Measurements from ENCODE around the gene SASS6.
"Not testable (repeated sequence)": the region's sequence is repeated elsewhere in the genome, so short reads cannot be mapped to it uniquely, and the experiment has no call there.

The SASS6 gene

GRCh38 chr1:100051401-100051800, 81.3 kb downstream of the SASS6 start:
- H3K27ac ChIP-seq: no peak overlapping the region
- TF ChIP-seq ZFX (IDR thresholded peaks at IDR 0.05; ENCODE audit: borderline replicate concordance) (no peak), CTCF (IDR thresholded peaks at IDR 0.05) (no peak)

GRCh38 chr1:100050139-100050538, 82.6 kb downstream of the SASS6 start:
- TF ChIP-seq ZFX (IDR thresholded peaks at IDR 0.05; ENCODE audit: borderline replicate concordance): no peak
- no peak for TF ChIP-seq CTCF (IDR thresholded peaks at IDR 0.05)
- no peak overlapping the region for H3K27ac ChIP-seq

DNA sequence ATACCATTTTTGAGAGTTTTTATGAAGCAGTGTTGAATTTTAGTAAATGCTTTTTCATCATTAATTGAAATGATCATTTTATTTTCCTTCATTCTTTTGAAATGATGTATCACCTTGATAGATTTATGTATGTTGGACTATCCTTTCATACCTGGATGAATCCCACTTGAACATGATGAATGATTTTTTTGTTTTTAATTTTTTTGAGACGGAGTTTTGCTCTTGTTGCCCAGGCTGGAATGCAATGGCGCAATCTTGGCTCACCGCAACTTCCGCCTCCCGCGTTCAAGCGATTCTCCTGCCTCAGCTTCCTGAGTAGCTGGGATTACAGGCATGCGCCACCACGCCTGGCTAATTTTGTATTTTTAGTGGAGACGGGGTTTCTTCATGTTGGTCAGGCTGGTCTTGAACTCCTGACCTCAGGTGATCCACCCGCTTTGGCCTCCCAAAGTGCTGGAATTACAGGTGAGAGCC, 85.5 kb downstream of the SASS6 start:
- H3K27ac ChIP-seq: not testable (repeated sequence)

DNA sequence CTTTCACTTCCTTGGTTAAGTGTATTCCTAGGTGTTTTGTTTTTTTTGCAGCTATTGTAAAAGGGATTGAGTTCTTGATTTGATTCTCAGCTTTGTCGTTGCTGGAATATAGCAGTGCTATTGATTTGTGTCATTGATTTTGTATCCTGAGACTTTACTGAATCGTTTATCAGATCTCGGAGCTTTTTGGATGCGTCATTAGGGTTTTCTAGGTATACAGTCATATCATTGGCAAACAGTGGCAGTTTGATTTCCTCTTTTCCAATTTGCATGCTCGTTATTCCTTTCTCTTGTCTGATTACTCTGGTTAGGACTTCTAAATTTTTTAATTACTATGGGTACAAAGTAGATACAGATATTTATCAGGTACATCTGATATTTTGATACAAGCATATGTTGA, 87.5 kb downstream of the SASS6 start:
- H3K27ac ChIP-seq: no peak overlapping the region
- no peak for TF ChIP-seq CTCF (IDR thresholded peaks at IDR 0.05)
- no peak for TF ChIP-seq ZFX (IDR thresholded peaks at IDR 0.05; ENCODE audit: borderline replicate concordance)

DNA sequence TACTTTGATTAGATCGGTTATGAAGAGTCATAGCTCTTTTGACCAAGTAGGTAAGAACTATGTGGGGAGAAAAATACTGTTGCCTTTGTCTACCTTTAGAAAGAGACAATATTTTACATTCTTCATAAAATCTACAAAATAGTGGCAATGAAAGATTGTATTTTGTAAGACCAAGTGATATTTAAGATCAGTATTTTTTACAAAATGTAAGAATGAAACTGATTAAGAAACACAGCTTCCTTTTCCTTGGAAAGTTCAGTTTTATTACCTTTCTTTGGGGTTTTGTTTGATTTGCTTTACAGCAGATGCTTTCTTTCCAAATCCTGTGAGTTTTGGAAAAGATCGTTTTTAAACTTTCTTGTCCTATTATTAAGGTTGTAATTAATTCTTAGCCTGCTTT, 93.1 kb downstream of the SASS6 start:
- H3K27ac ChIP-seq: no peak overlapping the region
- TF ChIP-seq CTCF (IDR thresholded peaks at IDR 0.05): no peak
- TF ChIP-seq ZFX (IDR thresholded peaks at IDR 0.05; ENCODE audit: borderline replicate concordance): no peak

GRCh38 chr1:100038660-100039287, 94.0 kb downstream of the SASS6 start:
- no peak for TF ChIP-seq CTCF (IDR thresholded peaks at IDR 0.05)
- TF ChIP-seq ZFX (IDR thresholded peaks at IDR 0.05; ENCODE audit: borderline replicate concordance): no peak

DNA sequence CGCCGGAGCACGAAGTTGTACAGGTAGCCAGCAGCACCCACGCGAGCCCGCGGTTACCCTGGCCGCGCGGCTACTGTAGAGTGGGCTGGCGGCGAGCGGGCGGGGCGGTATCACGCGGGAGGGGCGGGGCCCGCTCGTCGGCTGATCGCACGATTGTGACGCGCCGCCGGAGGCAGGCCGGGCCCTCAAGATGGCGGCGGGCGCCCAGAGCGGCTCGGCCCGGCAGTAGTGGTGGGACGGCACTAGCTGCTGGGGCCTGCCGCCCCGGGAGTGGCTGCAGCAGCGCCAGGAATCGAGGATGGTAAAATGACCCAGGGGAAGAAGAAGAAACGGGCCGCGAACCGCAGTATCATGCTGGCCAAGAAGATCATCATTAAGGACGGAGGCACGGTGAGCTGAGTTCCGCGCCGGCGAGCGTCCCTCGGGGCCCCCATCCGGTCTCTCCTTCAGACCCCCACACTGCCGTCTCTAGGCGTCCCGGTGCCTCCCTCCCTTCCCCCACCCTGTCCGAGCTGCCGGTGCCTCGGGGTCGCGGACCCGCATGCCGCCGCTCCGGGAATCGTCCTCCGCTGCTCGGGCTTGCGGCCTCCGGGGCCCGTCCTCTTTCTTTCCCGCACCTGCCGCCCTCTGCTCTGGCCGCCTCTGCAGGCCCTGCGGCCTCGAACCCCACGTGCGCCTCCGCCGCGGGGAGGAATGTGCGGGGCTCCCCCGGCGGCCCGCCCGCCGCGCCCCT, 94.6 kb downstream of the SASS6 start:
- no peak for TF ChIP-seq CTCF (IDR thresholded peaks at IDR 0.05)
- TF ChIP-seq ZFX (IDR thresholded peaks at IDR 0.05; ENCODE audit: borderline replicate concordance): no peak
- H3K27ac ChIP-seq: peak overlapping the region; percentile 76

More at GRCh38 chr1:100038660-100039287, 94.0 kb downstream of the SASS6 start:
- H3K27ac ChIP-seq: peak overlapping the region; percentile 76

All from 22Rv1 (cell line).